NCI-H146 (cell line): Measurements from ENCODE around the gene KCNJ3.
"Not testable (repeated sequence)": the region's sequence is repeated elsewhere in the genome, so short reads cannot be mapped to it uniquely, and the experiment has no call there.

ENCODE experiments used
- DNase-seq: peaks from one replicate; lab custom pipeline; 2025; lab: John Stamatoyannopoulos, UW

Gene KCNJ3

GRCh38 chr2:154846842-154847241 is 148.3 kb downstream of the KCNJ3 start:
- DNase-seq: no peak

GRCh38 chr2:154849482-154849881 is 151.0 kb downstream of the KCNJ3 start:
- no peak for DNase-seq

- no peak for DNase-seq
Measured at GRCh38 chr2:154850532-154850931, 152.0 kb downstream of the KCNJ3 start.

GRCh38 chr2:154855138-154855537 is 156.6 kb downstream of the KCNJ3 start:
- no peak for DNase-seq

GRCh38 chr2:154867151-154867550 is 168.7 kb downstream of the KCNJ3 start:
- DNase-seq: not testable (repeated sequence)

- DNase-seq: no peak
Measured at GRCh38 chr2:154875999-154876398, 177.5 kb downstream of the KCNJ3 start.

- DNase-seq: no peak
Measured at GRCh38 chr2:154882725-154883124, 184.2 kb downstream of the KCNJ3 start.

GRCh38 chr2:154886316-154886715 is 187.8 kb downstream of the KCNJ3 start:
- no peak for DNase-seq

GRCh38 chr2:154898269-154898668 is 199.8 kb downstream of the KCNJ3 start:
- no peak for DNase-seq

- no peak for DNase-seq
Measured at GRCh38 chr2:154901063-154901462, 202.6 kb downstream of the KCNJ3 start.
